K562 (cell line): Measurements from ENCODE around the gene GRIN1. TPM values are rescaled to one million over a fixed set of nuclear protein-coding genes. Genes with fewer than 3 reads are reported as not detected.

Experiments
- BRCA1 ChIP-seq, 2 experiments: fragments of 450-650 bp in 1 of 2; sonication (generic) in 1 of 2; formaldehyde crosslinking in 1 of 2; IDR thresholded peaks; 2 replicates each; pipeline versions ENCODE4 v1.5.0 to v1.6.1; 2017 to 2020; ENCODE audit warnings: mild to moderate bottlenecking in 1 of 2, missing genetic modification reagents in 1 of 2
- ETV5 ChIP-seq: sonication (generic); formaldehyde crosslinking; IDR thresholded peaks from 2 replicates; pipeline ENCODE4 v1.4.0; 2020; ENCODE audit warnings: low read depth, mild to moderate bottlenecking, missing genetic modification reagents
- EWSR1 ChIP-seq: fragments of 450-650 bp; IDR thresholded peaks from 2 replicates; pipeline ENCODE4 v1.6.1; 2018; ENCODE audit warnings: borderline replicate concordance, mild to moderate bottlenecking, low read depth, moderate library complexity; ENCODE audit not compliant: partially characterized antibody
- HNRNPK ChIP-seq: fragments of 200-400 bp; formaldehyde crosslinking; IDR thresholded peaks from one replicate; pipeline ENCODE4 v1.6.1; 2018; ENCODE audit warnings: mild to moderate bottlenecking, low read depth, low read length; ENCODE audit not compliant: poor library complexity, severe bottlenecking
- KLF1 ChIP-seq: fragments of 450-650 bp; IDR thresholded peaks from 2 replicates; pipeline ENCODE4 v1.6.1; 2016; ENCODE audit warnings: missing genetic modification characterization, missing compliant biosample characterization
- NFXL1 ChIP-seq: fragments of 450-650 bp; formaldehyde crosslinking; IDR thresholded peaks from 2 replicates; pipeline ENCODE4 v1.4.0; 2021; ENCODE audit warnings: mild to moderate bottlenecking
- POLR3G ChIP-seq: IDR thresholded peaks from 2 replicates; pipeline ENCODE4 v1.6.1; 2011; ENCODE audit not compliant: insufficient read length, insufficient replicate concordance; ENCODE audit errors: extremely low read depth
- PURB ChIP-seq: sonication (generic); formaldehyde crosslinking; IDR thresholded peaks from 2 replicates; pipeline ENCODE4 v1.9.0; 2021; ENCODE audit warnings: low read depth, mild to moderate bottlenecking, missing genetic modification reagents
- SETDB1 ChIP-seq: IDR thresholded peaks from one replicate; pipeline ENCODE4 v1.6.1; 2012; ENCODE audit warnings: low read length, control low read depth, inconsistent platforms
- SMARCC2 ChIP-seq: fragments of 450-650 bp; IDR thresholded peaks from 2 replicates; pipeline ENCODE4 v1.6.1; 2017; ENCODE audit warnings: antibody characterized with exemption, moderate library complexity, mild to moderate bottlenecking, low read depth
- ZFP36 ChIP-seq: fragments of 150-350 bp; IDR thresholded peaks from 2 replicates; pipeline ENCODE4 v1.6.1; 2018; ENCODE audit warnings: low read length, low read depth; ENCODE audit not compliant: partially characterized antibody
- ZNF184 ChIP-seq: sonication (generic); formaldehyde crosslinking; IDR thresholded peaks from 2 replicates; pipeline ENCODE4 v1.5.0; 2020; ENCODE audit warnings: missing genetic modification reagents
- ZNF23 ChIP-seq: fragments of 250-450 bp; sonication (Bioruptor Pico); IDR thresholded peaks from 2 replicates; pipeline ENCODE4 v1.4.0; 2020; ENCODE audit warnings: mild to moderate bottlenecking
- ZNF263 ChIP-seq: sonication (generic); formaldehyde crosslinking; IDR thresholded peaks from 2 replicates; pipeline ENCODE4 v1.8.0; 2022; ENCODE audit warnings: mild to moderate bottlenecking, missing genetic modification reagents, borderline replicate concordance
- ZNF589 ChIP-seq: fragments of 200-800 bp; sonication (Bioruptor generic); IDR thresholded peaks from 2 replicates; pipeline ENCODE4 v1.6.1; 2016; ENCODE audit warnings: low read depth, missing genetic modification characterization, missing compliant biosample characterization
- ZNF696 ChIP-seq: fragments of 250-450 bp; sonication (Bioruptor Pico); conservative IDR thresholded peaks from 2 replicates; pipeline ENCODE4 v1.4.0; 2020; ENCODE audit warnings: mild to moderate bottlenecking, moderate library complexity
- ZNF75A ChIP-seq: fragments of 450-650 bp; formaldehyde crosslinking; IDR thresholded peaks from 2 replicates; pipeline ENCODE4 v1.4.0; 2020; ENCODE audit warnings: mild to moderate bottlenecking
- polyA plus RNA-seq, 8 experiments: library from polyadenylated mRNA; depleted of rRNA in 4 of 8; stranded (reverse) in 5 of 8; unstranded in 3 of 8; fragments of >200 nt; fragmentation: Nextera tagmentation in 2 of 8; fragmentation: Illumina TruSeq in 1 of 8; extraction: Ambion mirVana in 2 of 8; extraction: Trizol in 1 of 8; gene quantifications; 2 replicates each; pipeline versions ENCODE4 v1.2.1 to v1.2.3, GENCODE V29; 2011 to 2014; ENCODE audit warnings: inconsistent platforms in 1 of 8, missing spikeins in 1 of 8
- total RNA-seq, 7 experiments: library from RNA; depleted of rRNA in 6 of 7; stranded (reverse); fragments of >200 nt in 6 of 7; fragmentation: Illumina TruSeq in 2 of 7; extraction: Trizol in 2 of 7; gene quantifications; 2 replicates each; pipeline versions ENCODE4 v1.2.1 to v1.2.3, GENCODE V29; 2011 to 2021; ENCODE audit warnings: low replicate concordance in 1 of 7
- TF ChIP-seq, protein P1 (sequence below): fragments of 450-650 bp; formaldehyde crosslinking; IDR thresholded peaks from 2 replicates; pipeline ENCODE4 v1.4.0; 2020; ENCODE audit warnings: mild to moderate bottlenecking, moderate library complexity
- TF ChIP-seq, protein P2 (sequence below): sonication (generic); formaldehyde crosslinking; IDR thresholded peaks from 2 replicates; pipeline ENCODE4 v1.8.0; 2022; ENCODE audit warnings: mild to moderate bottlenecking, missing genetic modification reagents
- TF ChIP-seq, protein P3 (sequence below): fragments of 450-650 bp; conservative IDR thresholded peaks from 2 replicates; pipeline ENCODE4 v1.6.1; 2016; ENCODE audit warnings: missing genetic modification characterization, low read depth, mild to moderate bottlenecking, missing compliant biosample characterization, moderate library complexity

Gene GRIN1
- total and polyA plus RNA-seq, 9 of the 15 experiments (the other 6 are each of a cell fraction or from before 2014, with no cell fraction given), result 0.03 to 0.35 (median 0.16) TPM; not detected in 6

DNA sequence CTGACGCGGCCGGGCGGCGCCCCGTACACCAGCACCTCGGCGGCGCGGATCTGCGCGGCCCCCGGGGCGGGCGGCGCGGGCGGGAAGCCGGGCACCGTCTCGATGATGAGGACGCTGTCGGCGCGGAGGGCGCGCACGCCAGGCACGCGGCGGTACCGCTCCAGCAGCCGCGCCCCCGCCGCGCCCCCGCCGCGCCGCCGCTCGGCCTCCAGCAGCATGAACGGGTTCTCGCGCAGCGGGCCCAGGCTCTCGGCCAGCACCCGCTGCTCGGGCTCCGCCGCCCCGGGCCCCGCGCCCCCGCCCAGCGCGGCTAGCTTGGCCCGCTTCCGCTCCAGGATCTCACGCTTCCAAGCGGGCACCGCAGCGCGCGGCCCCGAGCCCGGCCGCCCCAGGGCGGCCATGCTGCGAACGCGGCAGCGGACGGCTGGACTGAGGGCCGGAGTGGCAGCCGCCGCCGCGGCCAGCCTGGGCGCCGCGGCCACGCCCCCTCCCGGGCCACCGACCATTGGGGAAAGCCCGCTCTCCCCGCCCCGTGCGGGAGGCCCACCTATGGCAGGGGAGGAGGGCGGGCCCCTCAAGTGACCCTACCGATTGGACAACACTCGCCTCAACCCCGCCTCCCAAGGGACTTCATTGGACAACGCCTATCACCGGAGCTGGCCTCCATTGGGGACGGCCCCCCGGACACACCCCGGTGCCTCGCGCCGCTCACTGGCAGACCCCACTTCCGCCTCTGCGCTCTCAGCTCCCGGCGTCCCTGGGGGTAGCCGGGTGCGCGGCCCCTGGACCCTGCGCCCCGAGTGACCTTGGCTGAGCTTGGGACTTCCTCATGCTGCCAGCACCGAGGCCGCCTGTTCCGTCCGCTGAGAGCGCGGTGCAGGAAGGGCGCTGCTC lies 61.6 kb downstream of the GRIN1 start, which contains the start of gene TPRN (continued):
- TF ChIP-seq, protein P1, sequence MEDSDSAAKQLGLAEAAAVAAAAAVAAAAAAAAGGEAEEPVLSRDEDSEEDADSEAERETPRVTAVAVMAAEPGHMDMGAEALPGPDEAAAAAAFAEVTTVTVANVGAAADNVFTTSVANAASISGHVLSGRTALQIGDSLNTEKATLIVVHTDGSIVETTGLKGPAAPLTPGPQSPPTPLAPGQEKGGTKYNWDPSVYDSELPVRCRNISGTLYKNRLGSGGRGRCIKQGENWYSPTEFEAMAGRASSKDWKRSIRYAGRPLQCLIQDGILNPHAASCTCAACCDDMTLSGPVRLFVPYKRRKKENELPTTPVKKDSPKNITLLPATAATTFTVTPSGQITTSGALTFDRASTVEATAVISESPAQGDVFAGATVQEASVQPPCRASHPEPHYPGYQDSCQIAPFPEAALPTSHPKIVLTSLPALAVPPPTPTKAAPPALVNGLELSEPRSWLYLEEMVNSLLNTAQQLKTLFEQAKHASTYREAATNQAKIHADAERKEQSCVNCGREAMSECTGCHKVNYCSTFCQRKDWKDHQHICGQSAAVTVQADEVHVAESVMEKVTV, result no peak
- TF ChIP-seq, protein P2, sequence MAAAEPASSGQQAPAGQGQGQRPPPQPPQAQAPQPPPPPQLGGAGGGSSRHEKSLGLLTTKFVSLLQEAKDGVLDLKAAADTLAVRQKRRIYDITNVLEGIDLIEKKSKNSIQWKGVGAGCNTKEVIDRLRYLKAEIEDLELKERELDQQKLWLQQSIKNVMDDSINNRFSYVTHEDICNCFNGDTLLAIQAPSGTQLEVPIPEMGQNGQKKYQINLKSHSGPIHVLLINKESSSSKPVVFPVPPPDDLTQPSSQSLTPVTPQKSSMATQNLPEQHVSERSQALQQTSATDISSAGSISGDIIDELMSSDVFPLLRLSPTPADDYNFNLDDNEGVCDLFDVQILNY (CRISPR knock-in tag), result no peak
- no peak for TF ChIP-seq BRCA1 (IDR thresholded peaks at IDR 0.05)
- TF ChIP-seq BRCA1 (CRISPR knock-in tag; IDR thresholded peaks at IDR 0.05), result no peak
- no peak for TF ChIP-seq ZNF75A
- no peak for TF ChIP-seq HNRNPK
- TF ChIP-seq SMARCC2, result no peak
- no peak for TF ChIP-seq ZNF696 (CRISPR knock-in tag)
- no peak for TF ChIP-seq ZNF23 (CRISPR knock-in tag)
- TF ChIP-seq PURB, result no peak
- TF ChIP-seq ETV5 (CRISPR knock-in tag), result no peak
- TF ChIP-seq, protein P3, sequence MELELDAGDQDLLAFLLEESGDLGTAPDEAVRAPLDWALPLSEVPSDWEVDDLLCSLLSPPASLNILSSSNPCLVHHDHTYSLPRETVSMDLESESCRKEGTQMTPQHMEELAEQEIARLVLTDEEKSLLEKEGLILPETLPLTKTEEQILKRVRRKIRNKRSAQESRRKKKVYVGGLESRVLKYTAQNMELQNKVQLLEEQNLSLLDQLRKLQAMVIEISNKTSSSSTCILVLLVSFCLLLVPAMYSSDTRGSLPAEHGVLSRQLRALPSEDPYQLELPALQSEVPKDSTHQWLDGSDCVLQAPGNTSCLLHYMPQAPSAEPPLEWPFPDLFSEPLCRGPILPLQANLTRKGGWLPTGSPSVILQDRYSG (tag), result no peak
- no peak for TF ChIP-seq ZNF589 (CRISPR knock-in tag)
- no peak for TF ChIP-seq NFXL1
- TF ChIP-seq KLF1, result no peak
- TF ChIP-seq ZNF263 (CRISPR knock-in tag), result no peak
- TF ChIP-seq POLR3G, result no peak
- no peak for TF ChIP-seq ZNF184 (CRISPR knock-in tag)
- no peak for TF ChIP-seq SETDB1
- no peak for TF ChIP-seq EWSR1
- TF ChIP-seq ZFP36, result no peak
